HG02981 (cell line): ENCODE data around the gene TFEB.

Source experiments
- ATAC-seq: cut with Tn5 transposase; IDR thresholded peaks from one replicate; pipeline ENCODE4 v1.9.1; 2021; ENCODE audit warnings: mild to moderate bottlenecking, moderate library complexity; ENCODE audit not compliant: unreplicated experiment

Gene TFEB

DNA sequence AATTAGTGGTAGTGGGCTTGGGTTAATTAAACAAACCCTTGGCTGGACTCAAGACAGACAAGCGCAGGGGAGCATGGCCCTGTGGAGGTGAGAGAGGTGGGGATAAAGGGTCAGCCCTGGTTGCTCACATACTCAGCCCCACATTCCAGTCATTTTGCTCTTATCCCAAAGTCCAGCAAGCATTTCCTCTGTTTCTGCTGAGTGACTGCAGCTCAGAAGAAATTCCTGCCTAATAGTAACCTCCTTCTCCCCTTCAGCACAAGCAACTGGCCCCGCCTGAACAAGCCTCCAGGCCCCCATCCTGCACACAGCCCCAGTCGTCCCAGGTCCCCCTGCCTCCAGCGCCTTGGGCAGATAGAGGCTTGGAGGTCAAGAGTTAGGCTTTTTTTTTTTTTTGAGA lies 3.6 kb upstream of the TFEB start:
- ATAC-seq, result no peak

DNA sequence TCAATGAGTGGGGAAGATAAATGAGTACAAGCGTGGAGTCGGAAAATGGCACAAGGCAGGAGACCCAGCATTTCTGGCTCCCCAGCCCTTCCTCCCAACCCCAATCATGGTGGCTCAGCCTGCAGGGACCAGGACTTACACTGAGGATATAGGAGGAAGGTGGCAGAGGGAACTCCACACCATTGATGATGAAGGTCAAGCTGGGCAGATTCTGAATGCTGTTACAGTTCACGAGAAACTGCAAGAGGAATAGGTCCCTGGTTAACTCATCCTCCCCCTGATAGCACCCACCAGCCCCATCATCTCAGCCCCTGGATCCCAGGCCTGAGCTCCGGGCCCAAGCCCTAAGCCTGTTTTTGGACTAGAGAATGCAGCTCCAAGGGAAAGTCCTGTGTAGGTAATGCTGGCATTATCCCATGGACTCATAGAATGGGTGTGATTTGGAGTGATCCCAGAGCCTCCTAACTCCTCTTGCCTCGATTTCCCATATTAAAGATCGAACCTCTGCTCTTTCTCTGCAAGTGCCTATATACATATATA lies 2.3 kb upstream of the TFEB start:
- no peak for ATAC-seq

DNA sequence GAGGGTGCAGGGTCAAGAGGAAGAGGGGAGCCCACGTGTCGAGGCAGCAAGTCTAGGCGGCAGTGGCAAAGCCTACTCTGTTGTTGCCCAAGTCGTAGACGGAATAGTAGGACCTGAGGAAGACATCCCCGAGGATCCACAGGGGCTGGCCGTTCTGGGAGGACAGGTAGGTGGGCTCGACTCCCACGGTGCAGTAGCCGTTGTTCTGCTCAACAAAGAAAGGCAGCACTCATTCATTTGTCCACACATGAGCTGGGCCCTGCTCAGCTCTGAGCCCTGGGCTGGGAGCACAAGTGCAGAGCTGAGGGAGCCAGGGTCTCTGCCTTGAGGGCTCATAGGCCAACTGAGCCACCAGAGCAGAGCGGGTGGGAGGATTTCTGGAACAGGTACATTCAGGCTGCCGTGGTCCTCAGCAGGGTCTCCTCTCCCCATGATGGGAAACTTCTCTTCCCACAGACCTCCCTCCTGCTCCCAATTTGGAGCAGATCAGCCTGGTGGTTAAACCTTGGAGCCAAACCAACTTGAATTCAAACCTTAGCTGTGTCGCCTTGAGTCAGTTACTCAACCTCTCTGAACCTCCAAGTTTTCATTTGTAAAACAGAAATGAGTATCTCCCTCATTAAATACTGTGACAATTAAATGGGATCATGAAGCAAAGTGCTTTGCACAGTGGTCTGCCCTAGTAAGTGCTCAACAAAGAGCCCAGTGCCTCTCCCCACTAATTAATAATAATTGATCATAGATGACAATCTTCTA lies 1.6 kb upstream of the TFEB start:
- no peak for ATAC-seq

DNA sequence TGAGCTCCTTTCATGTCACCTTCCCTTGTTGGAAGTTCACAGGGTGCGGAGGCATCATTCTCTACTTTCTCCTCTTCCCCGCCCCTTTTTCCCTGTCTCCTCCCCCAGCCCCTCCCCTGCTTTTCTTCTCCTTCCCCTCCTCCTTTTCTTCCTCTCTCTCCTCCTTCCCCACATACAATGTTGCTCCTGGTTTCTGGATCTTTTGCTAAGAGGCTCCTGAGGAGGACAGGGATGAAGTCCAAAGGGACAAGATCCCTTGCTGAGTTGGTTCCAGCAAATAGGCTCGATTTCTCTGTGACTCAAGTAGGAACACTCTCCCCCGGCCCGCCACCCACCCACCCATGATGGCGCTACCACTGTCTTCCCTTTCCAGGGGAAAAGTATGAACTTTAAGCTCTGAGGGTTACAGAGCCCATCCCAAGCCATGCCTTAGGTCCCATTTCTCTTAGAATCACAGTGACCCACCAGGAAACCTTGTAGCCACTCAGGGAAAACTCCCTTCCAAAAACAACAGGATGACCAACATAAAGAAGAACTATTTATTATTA lies 852 bp upstream of the TFEB start:
- no peak for ATAC-seq

DNA sequence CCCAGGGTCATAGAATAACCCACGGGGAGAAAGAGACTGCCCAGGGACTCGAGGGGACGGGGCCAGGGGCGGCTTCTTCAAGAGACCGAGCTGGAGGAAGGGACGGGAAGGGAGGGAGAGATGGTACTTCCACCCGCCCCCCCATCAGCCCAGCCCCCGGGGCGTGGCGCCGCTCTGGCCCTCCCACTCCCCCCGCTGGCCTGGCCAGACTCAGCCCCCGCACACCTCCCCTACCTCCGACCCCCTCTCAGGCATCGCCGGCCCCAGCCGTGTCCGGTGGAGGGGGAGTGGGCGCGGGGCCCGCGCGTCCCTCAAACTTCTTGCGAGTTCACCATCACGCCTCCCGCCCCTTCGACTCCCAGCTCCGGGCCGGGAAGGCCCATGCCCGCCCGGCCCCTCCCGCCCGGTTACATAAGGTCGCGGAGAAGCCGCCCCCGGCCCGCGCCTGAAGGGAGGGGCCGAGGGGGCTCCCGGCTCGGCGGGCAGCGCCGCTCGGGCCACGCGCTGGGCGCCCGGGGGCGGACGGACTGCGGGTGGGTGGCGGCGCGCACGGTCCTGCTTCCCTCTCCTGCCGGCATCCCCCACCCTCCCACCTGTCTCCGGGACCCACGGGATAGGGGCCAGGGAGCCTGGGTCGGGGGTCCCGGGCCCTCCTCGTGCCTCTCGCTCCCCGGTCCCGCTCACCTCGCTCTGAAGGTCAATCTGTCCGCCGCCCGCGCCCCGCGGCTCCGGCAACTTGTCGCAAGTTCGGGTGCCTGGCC lies 562 bp downstream of the TFEB start:
- ATAC-seq, result peak; percentile 13

DNA sequence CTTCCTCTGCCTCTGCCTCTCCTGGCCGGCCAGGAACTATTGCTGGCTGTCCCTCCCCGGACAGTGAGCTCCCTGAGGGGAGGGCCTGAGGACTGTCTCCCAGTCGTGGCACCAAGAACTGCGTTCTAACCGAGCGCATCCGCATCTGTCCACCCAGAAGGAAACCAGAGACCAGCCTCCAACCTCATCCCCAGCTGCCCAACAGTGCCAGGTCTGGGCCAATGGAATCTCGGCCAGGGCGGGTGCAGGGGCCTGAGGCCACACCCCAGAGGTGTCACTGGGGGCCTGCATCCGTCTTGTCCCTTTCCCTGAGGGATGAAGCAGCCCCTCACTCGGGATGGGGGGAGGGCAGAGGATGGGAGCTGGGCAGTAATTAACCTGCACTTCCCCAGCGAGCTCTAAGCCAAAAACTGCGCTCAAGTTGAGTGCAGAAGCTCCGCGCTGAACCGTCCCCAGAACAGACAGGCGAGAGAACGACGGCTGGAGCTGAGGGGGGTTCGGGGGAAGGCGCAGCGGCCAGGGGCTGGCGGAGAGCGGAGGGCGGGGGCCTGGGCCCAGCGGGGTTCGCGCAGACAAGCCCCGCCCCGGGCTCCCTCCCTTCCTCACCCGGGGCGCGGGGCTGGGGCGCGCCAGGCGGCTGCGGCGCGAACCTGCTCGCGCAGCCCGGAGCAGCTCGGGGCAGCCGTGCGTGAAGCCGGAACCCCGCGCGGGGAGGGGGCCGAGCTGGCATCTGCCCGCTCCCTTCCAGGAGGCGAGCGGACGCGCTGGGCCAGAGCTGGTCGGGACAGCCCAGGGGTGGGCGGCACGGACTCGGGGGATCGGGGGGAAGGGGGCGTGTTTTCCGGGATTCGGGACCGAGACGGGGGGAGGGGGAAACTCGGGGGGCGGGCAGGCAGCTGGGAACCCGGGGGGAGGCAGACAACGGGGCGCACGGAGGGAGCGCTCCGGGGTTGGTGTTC lies 1.4 kb downstream of the TFEB start:
- ATAC-seq, result peak; percentile 39

DNA sequence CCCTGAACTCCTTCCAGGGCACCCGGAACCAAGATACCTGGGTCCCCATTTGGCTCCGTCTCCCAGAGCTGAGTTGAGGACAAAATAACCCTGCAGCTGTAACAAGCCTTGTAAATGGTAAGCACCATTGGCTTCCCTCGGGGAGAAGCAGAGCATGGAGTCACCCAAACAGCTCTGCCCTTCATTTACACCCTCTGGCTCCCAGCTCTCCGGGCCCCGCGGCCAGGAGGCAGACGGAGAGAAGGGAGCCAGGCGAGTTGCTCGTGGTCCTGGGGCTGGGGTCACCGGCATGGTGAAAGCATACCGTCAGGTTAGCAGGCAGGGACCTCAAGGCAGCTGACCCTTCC lies 2.1 kb downstream of the TFEB start:
- no peak for ATAC-seq

DNA sequence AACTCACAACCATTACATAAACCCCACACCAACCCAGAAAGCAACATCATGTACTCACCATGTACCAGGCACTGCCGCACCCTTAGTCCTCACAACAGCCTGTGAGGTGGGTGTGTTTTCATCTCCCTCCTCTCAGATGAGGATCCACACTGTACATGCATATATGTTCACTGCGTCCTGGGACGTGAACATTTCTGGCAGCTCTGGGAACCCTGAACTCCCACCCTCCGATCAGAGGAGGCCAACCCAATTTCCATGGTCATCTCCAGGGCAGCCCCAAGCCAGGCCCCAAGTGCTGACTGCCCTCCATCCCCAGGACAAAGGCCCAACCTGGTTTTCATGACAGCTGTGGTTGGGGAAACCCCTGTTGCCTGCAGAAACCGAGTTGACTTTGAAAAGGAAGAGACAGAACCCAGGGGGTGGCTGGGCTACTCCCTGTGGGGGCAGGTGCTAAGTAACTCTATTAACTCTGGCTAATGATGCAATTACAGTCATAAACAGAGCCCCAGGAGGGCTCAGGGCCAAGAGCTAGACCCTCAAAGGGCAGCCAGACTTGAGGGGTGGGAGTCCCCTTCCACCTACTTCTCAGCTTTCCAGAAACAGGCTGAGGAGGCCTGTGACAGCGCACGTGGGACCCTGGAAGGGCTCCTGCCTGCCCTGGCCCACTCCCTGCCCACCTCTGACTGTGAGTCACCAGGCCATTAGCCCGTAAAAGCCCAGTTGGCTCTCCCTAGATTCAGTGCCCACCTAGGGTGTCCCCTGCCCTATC lies 2.6 kb downstream of the TFEB start:
- ATAC-seq, result peak; percentile 29

DNA sequence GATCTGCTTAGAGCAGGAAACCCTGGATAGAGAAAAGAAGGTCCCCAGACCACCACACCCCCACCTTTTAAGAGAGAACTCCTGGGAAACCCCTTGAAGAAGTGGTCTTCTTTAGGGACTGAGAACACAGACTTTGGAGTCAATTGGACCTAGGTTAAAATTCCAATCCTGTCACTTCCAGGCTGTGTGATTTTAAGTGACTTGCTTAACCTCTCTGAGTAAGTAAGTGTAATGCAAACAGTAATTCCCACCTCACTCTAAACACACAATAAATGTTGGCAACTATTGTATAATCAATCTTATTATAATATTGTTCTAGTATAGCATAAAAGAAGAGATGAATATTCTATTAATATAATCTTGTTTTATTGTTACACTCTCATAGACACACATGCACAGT lies 3.3 kb downstream of the TFEB start:
- ATAC-seq, result no peak

DNA sequence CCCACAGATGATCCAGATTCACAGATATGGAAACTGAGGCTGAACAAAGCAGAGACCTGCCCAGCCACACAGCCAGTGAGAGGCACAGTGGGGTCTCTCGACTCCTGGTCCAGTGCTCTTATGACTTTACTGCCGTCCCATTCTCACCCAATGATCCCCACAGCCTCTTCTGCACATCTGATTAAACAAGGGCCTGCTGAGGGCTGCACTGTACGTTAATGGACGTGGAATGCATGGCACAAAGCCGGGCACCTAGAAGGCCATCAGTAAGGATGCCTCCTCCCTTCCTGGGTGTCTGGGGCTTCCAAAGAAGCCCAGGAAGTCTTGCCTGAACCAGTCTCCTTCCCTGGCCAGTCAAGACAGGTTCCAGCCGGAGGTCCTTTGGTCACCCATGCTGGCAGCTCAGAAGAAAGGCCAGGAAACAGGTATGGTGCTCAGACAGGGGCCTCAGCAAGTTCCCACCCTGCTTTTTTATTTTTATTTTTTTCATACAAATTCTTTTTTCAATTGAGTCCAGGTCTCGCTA lies 3.8 kb downstream of the TFEB start:
- ATAC-seq, result no peak

DNA sequence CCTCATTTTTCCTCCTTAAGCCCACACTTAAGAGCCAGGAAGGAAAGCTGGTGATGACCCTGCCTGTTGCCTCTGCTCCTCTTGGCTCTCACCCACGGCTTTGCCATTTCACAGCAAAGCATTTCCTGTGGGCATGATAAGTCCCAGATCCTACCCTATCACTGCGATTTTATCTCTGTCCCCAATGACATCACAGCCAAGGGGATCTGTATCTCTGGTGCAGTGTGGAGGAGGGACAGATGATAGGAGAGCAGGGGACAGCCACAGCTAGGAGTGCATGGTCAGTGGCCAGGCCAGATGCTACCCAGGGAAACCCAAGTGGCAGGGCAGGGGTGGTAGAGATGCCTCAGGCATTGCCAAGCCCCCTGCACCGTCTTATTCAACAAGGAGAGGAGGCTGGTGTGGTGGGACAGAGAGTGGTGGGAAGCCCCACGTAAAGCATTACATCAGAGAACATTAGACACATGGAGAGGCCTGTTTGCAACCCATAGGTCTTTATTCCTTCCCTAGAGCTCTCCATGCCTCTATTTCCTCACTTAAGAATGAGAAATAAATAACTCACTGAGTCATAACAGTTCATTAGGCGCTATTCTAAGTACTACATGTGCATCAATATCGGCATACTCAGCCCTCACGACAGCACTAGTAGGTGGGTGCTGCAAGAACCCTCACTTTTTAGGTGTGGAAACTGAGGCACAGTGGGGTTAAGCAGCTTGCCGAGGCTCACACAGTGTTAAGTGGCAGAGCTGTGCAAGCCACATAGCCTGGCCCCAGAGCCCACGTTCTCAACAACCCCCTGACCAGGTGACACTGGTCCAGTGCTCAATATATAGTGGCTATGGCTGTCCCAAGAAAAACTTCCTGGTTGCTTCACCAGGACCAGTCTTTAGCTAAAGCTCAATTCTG lies 4.6 kb downstream of the TFEB start:
- no peak for ATAC-seq

DNA sequence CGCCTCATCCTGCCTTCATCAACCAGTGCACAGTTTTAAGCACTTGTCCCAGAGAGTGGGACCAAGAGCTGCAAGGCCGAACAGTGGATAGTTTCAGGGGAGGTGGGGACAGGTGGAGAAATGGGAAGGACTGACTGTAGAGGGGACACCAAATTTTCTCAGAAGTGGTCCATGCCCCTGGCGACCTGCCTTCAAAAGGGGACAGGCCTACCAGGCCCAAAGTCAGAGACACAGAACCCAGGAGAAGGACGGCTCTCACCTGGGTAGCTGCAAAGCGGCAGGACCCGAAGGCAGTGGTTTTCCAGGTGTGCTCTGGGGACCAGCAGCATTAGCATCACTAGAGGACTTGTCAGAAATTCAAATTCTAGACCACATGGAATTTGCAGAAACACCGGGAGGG lies 5.8 kb downstream of the TFEB start:
- no peak for ATAC-seq

DNA sequence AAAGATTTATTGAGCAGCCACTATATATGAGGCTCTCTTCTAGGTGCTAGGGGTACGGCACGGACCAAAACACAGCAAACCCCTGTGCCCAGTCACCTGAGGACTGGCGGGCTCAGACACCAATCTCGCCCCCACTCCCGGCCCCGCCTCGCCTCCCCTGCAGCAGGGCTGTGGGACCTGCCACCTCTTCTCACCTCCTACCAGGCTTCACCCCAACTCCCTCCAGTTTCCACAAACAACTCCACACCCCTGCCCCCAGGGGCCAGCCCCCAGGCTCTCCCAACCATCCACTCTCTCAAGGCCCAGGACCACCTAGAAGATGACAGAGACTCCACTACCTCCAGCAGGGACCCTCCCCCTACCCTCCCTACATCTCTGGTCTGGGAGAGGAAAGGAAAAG lies 6.5 kb downstream of the TFEB start:
- ATAC-seq, result no peak

DNA sequence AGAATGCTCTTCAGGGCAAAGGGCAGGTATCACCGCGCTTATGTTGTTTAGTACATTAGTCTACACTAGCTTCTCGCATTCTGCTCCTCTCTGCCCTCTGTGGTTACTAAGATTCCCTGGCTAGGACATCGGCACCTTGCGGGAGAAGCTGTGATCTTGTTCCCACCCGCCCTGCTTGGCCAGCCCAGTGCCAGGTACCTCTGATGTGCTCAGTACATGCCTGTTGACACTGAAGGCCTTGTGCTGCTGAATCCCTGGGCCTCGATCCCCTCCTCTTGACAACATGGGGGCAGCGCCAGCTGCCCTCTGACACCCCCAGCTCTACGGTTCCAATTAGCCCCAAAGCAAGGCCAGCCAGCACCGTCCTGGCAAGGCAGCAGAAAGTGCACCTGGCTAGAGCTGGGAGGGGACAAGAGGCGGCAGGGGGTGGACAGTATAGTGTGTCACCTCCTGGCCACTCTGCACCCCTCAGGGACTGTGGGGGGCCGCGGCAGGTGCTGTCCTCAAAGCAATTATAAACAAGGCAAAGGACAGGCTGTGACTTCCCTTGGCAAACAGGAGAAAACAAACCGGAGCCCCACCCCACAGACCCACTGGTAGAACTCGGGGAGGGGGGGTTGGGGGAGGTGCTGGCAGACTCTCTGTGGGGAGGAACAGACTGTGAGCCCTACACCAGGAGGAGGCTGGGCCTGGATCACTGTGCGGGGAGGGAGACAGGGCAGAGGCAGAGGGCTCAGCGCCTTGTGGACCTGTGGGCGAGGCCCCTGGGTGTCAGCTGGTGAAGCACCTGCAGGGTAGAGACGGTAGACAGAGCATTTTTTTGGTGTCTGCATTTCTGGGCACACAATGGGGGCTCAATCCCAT lies 7.1 kb downstream of the TFEB start:
- ATAC-seq, result no peak

DNA sequence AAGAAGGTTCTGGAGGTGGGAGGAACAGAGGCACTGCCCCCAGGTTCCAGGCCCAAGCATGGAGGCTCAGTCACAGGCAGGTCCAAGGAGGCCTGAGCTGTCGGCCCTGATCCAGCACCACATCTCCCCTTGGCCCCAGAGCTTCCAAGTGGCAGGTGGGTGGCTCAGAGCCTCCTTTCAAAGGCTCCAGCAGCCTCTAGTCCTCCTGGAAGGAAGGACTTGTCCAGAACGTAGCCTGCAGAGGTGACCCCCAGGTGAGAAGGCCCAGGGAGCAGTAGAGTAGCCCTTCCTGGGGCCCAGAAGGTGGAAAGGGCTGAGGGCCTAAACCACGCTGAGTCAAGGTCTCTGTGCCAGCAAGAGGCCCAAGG lies 7.7 kb downstream of the TFEB start:
- no peak for ATAC-seq

DNA sequence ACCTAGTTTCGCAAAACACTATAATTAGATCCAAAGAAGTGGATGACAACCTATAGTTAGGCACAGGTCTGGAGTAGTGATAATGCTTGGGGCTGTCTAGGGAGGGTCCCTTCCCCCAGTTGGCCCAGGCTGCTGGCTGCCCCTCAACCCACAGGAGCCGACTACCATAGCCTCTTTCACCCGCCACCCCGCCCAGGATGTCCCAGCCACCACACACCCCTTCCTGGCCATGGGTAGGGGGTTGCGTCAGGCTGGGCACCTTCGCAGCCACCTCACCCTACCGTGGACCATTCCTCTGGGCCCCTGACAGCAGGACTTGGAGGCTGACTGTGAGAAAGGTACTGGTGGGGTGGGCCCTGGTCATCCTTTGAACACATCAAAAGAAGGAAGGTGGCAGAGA lies 8.5 kb downstream of the TFEB start:
- ATAC-seq, result no peak

DNA sequence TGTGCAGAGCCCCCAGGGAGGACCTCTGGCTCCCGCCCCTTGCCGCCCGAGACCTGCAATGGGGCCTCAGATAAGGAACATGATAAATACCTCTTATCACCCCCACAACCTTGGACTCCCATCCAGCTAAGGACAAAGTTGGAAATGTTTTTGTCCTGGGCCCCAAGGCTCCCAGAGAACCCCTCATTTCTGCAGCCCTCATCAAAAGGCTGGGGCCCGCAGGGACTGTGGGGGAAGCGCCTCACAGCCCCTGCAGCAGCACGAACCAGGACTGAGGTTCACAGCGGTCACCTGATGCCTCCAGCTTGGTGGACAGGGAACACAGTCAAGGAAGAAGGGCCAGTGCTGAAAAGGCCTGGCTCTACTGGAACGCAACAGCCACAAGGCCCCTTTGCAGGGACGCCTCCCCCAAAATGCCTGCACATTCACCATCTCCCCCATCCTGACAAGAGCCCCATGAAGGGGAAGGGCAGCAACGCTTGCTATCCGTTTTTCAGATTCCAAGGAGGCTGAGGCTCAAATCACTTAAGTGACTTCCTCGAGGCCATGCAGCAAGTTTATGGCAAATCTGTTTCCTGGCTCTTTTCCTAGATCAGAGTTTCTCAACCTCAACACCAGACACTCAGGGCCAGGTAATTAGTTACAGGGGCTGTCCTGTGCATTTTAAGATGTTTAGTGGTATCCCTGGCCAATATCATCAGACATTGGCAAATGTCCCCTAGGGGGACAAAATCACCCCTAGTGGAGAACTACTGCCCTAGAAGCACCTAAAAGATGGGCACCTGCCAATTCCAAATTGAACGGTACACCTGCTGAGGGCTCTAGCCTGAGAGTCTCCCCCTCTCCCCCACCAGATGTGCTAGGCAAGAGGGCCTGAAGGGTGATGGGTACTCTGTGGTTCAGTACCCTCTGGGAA lies 10.6 kb downstream of the TFEB start:
- no peak for ATAC-seq
